ENCODE data around the gene PPP6R3. TPM values are rescaled to one million over a fixed set of nuclear protein-coding genes. Genes with fewer than 3 reads are reported as not detected.

Gene PPP6R3
- total RNA-seq, 1 donor from 2014 or later: 142 TPM

GRCh38 chr11:68550485-68550817 is 89.9 kb downstream of the PPP6R3 start:
- Mint-ChIP-seq H3K27me3 (ENCODE audit: insufficient read depth) (no peaks in the 10 kb centered on the region), H3K4me1 (ENCODE audit: low read depth) (peaks cover 68% of the 10 kb centered on the region), H3K36me3 (ENCODE audit: low read depth) (peaks cover 63% of the 10 kb centered on the region), H3K9me3 (no peaks in the 10 kb centered on the region), H3K27ac (peak overlapping the region; percentile 90), H3K4me3 (peak overlapping the region; percentile 64)
- DNase-seq (ENCODE audit: low spot score): peak; percentile 15
- intact Hi-C loops (cut with micrococcal nuclease): loop anchor here (2.0 kb wide), 3 partner anchors 18 to 90 kb away; partner anchors contain the start of gene PPP6R3

DNA sequence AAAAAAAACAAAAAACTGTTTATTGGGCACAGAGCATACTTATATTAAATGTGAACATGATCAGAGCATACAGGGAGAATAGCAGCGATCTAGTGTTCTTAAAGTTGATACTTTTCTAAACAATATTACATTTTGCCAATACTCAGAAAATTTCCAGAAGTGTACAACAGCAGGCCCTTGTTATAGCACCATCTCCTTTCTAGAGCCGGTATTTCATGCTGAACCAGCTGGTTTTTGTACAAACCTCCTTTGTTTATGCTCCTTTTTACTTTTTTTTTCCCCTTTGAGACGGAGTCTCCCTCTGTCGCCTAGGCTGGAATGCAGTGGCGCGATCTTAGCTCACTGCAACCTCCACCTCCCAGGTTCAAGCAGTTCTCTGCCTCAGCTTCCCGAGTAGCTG is 90.7 kb downstream of the PPP6R3 start:
- intact Hi-C loops (cut with micrococcal nuclease): loop anchor here (2.0 kb wide), 3 partner anchors 18 to 90 kb away; partner anchors contain the start of gene PPP6R3
- Mint-ChIP-seq H3K36me3 (ENCODE audit: low read depth) (peaks cover 62% of the 10 kb centered on the region), H3K4me3 (peak overlapping the region; percentile 64), H3K27ac (peak overlapping the region; percentile 90), H3K27me3 (ENCODE audit: insufficient read depth) (no peaks in the 10 kb centered on the region), H3K9me3 (no peaks in the 10 kb centered on the region), H3K4me1 (ENCODE audit: low read depth) (peaks cover 69% of the 10 kb centered on the region)
- DNase-seq (ENCODE audit: low spot score): no peak

DNA sequence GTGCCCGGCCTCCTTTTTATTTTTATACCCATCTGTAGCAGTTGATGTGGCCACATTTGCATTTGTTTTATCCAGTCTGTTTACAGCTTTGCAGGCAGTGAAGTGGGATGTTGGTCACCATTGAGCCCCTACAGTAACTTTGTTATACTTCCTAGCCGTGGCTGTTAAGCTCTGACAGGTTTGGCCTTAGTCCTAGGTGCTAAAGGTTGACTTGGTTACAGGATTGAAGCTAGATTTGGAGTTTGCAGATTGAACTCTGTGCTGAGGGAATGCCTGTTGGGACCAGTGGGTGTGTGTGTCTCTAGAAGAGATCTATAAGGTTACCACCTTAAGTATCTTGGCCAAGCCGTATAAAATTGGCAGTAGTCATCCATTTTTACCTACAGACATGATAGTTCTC is 91.2 kb downstream of the PPP6R3 start:
- Mint-ChIP-seq H3K4me3 (no peak overlapping the region), H3K4me1 (ENCODE audit: low read depth) (peaks cover 64% of the 10 kb centered on the region), H3K27ac (peak overlapping the region; percentile 20), H3K36me3 (ENCODE audit: low read depth) (peaks cover 56% of the 10 kb centered on the region), H3K9me3 (no peaks in the 10 kb centered on the region), H3K27me3 (ENCODE audit: insufficient read depth) (no peaks in the 10 kb centered on the region)
- intact Hi-C loops (cut with micrococcal nuclease): loop anchor here (2.0 kb wide), 3 partner anchors 17 to 91 kb away; partner anchors contain the start of gene PPP6R3
- DNase-seq (ENCODE audit: low spot score): no peak

- no peak overlapping the region for H3K27ac Mint-ChIP-seq
Observed at GRCh38 chr11:68552542-68552941, 92.0 kb downstream of the PPP6R3 start.

DNA sequence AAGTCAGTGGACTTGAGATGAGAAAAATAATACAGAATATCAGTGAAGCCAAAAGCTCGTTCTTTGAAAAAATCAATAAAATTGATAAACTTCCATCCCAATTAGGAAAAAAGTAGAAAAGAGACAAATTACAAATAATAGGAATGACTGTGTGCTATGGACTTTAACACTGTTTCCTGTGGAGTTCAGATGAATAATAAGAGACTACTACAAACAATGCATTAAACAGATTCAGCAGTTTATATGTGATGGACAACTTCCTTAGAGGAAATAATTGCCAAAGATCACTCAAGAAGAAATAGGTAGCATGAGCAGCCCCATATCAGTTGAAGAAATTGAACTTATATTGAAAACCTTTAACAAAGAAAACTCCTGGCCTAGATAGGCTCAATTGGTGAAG is 99.7 kb downstream of the PPP6R3 start:
- H3K27ac Mint-ChIP-seq: no peak overlapping the region
- peaks cover 53% of the 10 kb centered on the region for H3K36me3 Mint-ChIP-seq (ENCODE audit: low read depth)
- intact Hi-C loops (cut with micrococcal nuclease): no loop called here
- H3K4me3 Mint-ChIP-seq: no peak overlapping the region
- DNase-seq (ENCODE audit: low spot score): no peak
- no peaks in the 10 kb centered on the region for H3K27me3 Mint-ChIP-seq (ENCODE audit: insufficient read depth)
- no peaks in the 10 kb centered on the region for H3K9me3 Mint-ChIP-seq
- peaks cover 39% of the 10 kb centered on the region for H3K4me1 Mint-ChIP-seq (ENCODE audit: low read depth)

More at GRCh38 chr11:68552542-68552941, 92.0 kb downstream of the PPP6R3 start:
- Mint-ChIP-seq H3K36me3 (ENCODE audit: low read depth) (peaks cover 53% of the 10 kb centered on the region), H3K4me3 (no peak overlapping the region), H3K27me3 (ENCODE audit: insufficient read depth) (no peaks in the 10 kb centered on the region), H3K4me1 (ENCODE audit: low read depth) (peaks cover 56% of the 10 kb centered on the region), H3K9me3 (no peaks in the 10 kb centered on the region)
- intact Hi-C loops (cut with micrococcal nuclease): no loop called here
- no peak for DNase-seq (ENCODE audit: low spot score)

- no peak for DNase-seq (ENCODE audit: low spot score)
- intact Hi-C loops (cut with micrococcal nuclease): no loop called here
- no peaks in the 10 kb centered on the region for H3K9me3 Mint-ChIP-seq
- peaks cover 34% of the 10 kb centered on the region for H3K4me1 Mint-ChIP-seq (ENCODE audit: low read depth)
- peaks cover 62% of the 10 kb centered on the region for H3K36me3 Mint-ChIP-seq (ENCODE audit: low read depth)
- no peaks in the 10 kb centered on the region for H3K27me3 Mint-ChIP-seq (ENCODE audit: insufficient read depth)
- H3K4me3 Mint-ChIP-seq: no peak overlapping the region
- no peak overlapping the region for H3K27ac Mint-ChIP-seq
Observed at GRCh38 chr11:68563454-68563853, 102.9 kb downstream of the PPP6R3 start.

DNA sequence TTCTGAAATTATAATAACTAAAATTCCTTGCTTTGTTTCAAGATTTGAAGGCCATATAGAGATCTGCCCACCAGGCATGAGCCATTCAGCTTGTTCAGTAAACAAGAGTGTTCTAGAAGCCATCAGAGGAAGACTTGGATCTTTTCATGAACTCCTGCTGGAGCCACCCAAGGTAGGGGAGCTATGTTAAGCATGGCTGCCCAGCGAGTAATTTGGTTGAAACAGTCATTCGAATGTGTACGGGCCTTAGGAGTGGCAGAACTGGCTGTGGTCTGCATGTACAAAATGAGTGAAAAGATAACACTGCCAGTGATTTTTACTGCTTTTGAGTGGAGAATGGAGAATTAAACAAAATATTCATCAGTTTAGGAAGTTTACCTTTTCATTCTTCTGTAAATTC is 103.7 kb downstream of the PPP6R3 start:
- DNase-seq (ENCODE audit: low spot score): no peak
- H3K36me3 Mint-ChIP-seq (ENCODE audit: low read depth): peaks cover 61% of the 10 kb centered on the region
- H3K9me3 Mint-ChIP-seq: no peaks in the 10 kb centered on the region
- peaks cover 40% of the 10 kb centered on the region for H3K4me1 Mint-ChIP-seq (ENCODE audit: low read depth)
- H3K27me3 Mint-ChIP-seq (ENCODE audit: insufficient read depth): no peaks in the 10 kb centered on the region
- intact Hi-C loops (cut with micrococcal nuclease): no loop called here
- H3K27ac Mint-ChIP-seq: no peak overlapping the region
- no peak overlapping the region for H3K4me3 Mint-ChIP-seq

- peaks cover 54% of the 10 kb centered on the region for H3K4me1 Mint-ChIP-seq (ENCODE audit: low read depth)
- DNase-seq (ENCODE audit: low spot score): no peak
- peak overlapping the region; percentile 2 for H3K27ac Mint-ChIP-seq
- H3K4me3 Mint-ChIP-seq: no peak overlapping the region
- intact Hi-C loops (cut with micrococcal nuclease): no loop called here
- H3K9me3 Mint-ChIP-seq: no peaks in the 10 kb centered on the region
- no peaks in the 10 kb centered on the region for H3K27me3 Mint-ChIP-seq (ENCODE audit: insufficient read depth)
- H3K36me3 Mint-ChIP-seq (ENCODE audit: low read depth): peaks cover 61% of the 10 kb centered on the region
Observed at GRCh38 chr11:68565768-68566167, 105.2 kb downstream of the PPP6R3 start.

- H3K36me3 Mint-ChIP-seq (ENCODE audit: low read depth): peaks cover 65% of the 10 kb centered on the region
- H3K27ac Mint-ChIP-seq: no peak overlapping the region
- H3K27me3 Mint-ChIP-seq (ENCODE audit: insufficient read depth): no peaks in the 10 kb centered on the region
- H3K4me3 Mint-ChIP-seq: no peak overlapping the region
- H3K4me1 Mint-ChIP-seq (ENCODE audit: low read depth): peaks cover 51% of the 10 kb centered on the region
- H3K9me3 Mint-ChIP-seq: no peaks in the 10 kb centered on the region
- no peak for DNase-seq (ENCODE audit: low spot score)
- intact Hi-C loops (cut with micrococcal nuclease): no loop called here
Observed at GRCh38 chr11:68567553-68567952, 107.0 kb downstream of the PPP6R3 start.

GRCh38 chr11:68569357-68569756 is 108.8 kb downstream of the PPP6R3 start:
- Mint-ChIP-seq H3K27ac (no peak overlapping the region), H3K4me3 (no peak overlapping the region), H3K36me3 (ENCODE audit: low read depth) (peaks cover 59% of the 10 kb centered on the region), H3K4me1 (ENCODE audit: low read depth) (peaks cover 43% of the 10 kb centered on the region), H3K27me3 (ENCODE audit: insufficient read depth) (no peaks in the 10 kb centered on the region), H3K9me3 (no peaks in the 10 kb centered on the region)
- intact Hi-C loops (cut with micrococcal nuclease): loop anchor here (2.0 kb wide), 1 partner anchor 19 kb away; no protein-coding TSS in a partner anchor
- DNase-seq (ENCODE audit: low spot score): no peak

DNA sequence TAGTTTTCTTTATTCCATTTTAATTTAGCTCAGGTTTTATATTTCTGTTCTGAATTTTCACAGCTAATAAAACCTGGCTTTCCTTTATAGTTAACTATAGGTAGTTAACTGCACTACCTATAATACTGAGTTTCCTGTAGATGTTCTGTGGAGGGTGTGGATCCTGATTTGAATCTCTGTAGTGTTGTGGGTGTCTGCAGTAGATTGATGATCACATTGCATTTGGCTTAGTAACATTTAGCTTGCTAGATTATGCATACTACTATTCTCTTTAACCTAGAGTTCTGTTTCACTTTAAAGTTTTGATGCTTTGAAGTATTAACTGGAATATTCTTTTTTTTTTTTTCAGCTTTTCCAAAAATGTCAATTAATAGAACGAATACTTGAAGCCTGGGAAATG is 110.1 kb downstream of the PPP6R3 start:
- intact Hi-C loops (cut with micrococcal nuclease): no loop called here
- Mint-ChIP-seq H3K36me3 (ENCODE audit: low read depth) (peaks cover 50% of the 10 kb centered on the region), H3K27me3 (ENCODE audit: insufficient read depth) (no peaks in the 10 kb centered on the region), H3K9me3 (no peaks in the 10 kb centered on the region), H3K27ac (no peak overlapping the region), H3K4me3 (no peak overlapping the region), H3K4me1 (ENCODE audit: low read depth) (peaks cover 52% of the 10 kb centered on the region)
- no peak for DNase-seq (ENCODE audit: low spot score)

GRCh38 chr11:68574308-68574707 is 113.8 kb downstream of the PPP6R3 start:
- no peak overlapping the region for H3K4me3 Mint-ChIP-seq
- H3K27ac Mint-ChIP-seq: no peak overlapping the region
- no peaks in the 10 kb centered on the region for H3K9me3 Mint-ChIP-seq
- intact Hi-C loops (cut with micrococcal nuclease): no loop called here
- peaks cover 41% of the 10 kb centered on the region for H3K4me1 Mint-ChIP-seq (ENCODE audit: low read depth)
- H3K36me3 Mint-ChIP-seq (ENCODE audit: low read depth): peaks cover 50% of the 10 kb centered on the region
- no peaks in the 10 kb centered on the region for H3K27me3 Mint-ChIP-seq (ENCODE audit: insufficient read depth)
- DNase-seq (ENCODE audit: low spot score): no peak

DNA sequence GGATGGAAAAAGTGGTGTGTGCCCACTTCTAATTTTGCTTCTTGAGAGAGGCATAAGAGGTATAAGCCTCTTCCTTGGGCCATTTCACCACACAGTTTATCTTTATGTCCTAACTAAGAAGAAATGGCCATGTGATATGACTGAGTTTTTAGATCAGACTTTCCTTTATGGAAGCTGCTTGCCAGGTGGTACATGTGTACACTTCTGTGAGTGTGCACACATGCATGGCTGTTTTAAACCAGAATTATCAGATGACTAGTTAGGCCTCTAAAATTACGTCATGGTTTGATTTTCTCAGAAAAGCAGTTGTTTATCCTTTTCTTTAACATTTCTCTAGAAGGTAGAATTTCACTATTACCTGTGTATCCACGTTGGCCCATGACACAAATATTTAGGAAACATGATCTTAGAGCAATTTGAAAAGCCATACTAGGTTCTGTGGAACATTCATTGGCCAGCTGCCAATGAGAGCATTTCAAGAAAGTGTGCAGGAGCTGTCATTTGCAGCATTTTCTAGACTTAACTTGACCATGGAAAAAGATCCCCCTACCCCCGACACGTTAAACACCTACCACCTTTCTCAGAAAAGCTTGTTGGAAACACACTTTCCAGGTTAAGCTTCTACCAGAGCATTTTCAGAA is 114.6 kb downstream of the PPP6R3 start:
- peaks cover 51% of the 10 kb centered on the region for H3K36me3 Mint-ChIP-seq (ENCODE audit: low read depth)
- no peaks in the 10 kb centered on the region for H3K27me3 Mint-ChIP-seq (ENCODE audit: insufficient read depth)
- no peaks in the 10 kb centered on the region for H3K9me3 Mint-ChIP-seq
- H3K4me1 Mint-ChIP-seq (ENCODE audit: low read depth): peaks cover 34% of the 10 kb centered on the region
- peak overlapping the region; percentile 44 for H3K27ac Mint-ChIP-seq
- no peak for DNase-seq (ENCODE audit: low spot score)
- no peak overlapping the region for H3K4me3 Mint-ChIP-seq
- intact Hi-C loops (cut with micrococcal nuclease): no loop called here

- no peak overlapping the region for H3K27ac Mint-ChIP-seq
- no peak for DNase-seq (ENCODE audit: low spot score)
- peaks cover 53% of the 10 kb centered on the region for H3K36me3 Mint-ChIP-seq (ENCODE audit: low read depth)
- H3K4me1 Mint-ChIP-seq (ENCODE audit: low read depth): peaks cover 35% of the 10 kb centered on the region
- H3K9me3 Mint-ChIP-seq: no peaks in the 10 kb centered on the region
- intact Hi-C loops (cut with micrococcal nuclease): no loop called here
- H3K4me3 Mint-ChIP-seq: no peak overlapping the region
- H3K27me3 Mint-ChIP-seq (ENCODE audit: insufficient read depth): no peaks in the 10 kb centered on the region
Observed at GRCh38 chr11:68579455-68579854, 118.9 kb downstream of the PPP6R3 start.

All from activated T-helper 1 cell treated with anti-CD3 and anti-CD28 coated beads, Interleukin-12 subunit alpha, Interleukin-12 subunit beta, Interleukin-2, Interleukin-4 antibody, amounts not matched to agents 30 ng/mL and 10 ng/mL and 1 ng/mL, durations not matched to agents 14 hours and 24 hours and 36 hours (primary cell).